Neutrophil (primary cell): ENCODE results near the gene ADAMTSL5.

ENCODE experiments used
- H3K27ac ChIP-seq: fragments of 200-600 bp; sonication (generic); 2 replicates; pipeline ENCODE4 v1.5.1; 2016; ENCODE audit warnings: mild to moderate bottlenecking, moderate library complexity
- H3K27me3 ChIP-seq: fragments of 200-600 bp; sonication (generic); 2 replicates; pipeline ENCODE4 v1.6.0; 2016; ENCODE audit warnings: mild to moderate bottlenecking
- H3K36me3 ChIP-seq: fragments of 200-600 bp; sonication (generic); 2 replicates; pipeline ENCODE4 v1.5.1; 2017
- H3K4me1 ChIP-seq, 2 experiments: fragments of 200-600 bp in 1 of 2; sonication (generic) in 1 of 2; 1 replicate in 1 of 2; 2 replicates in 1 of 2; pipeline versions ENCODE4 v1.5.1 to v1.6.1; 2013 to 2016; ENCODE audit warnings: low read depth in 1 of 2, low read length in 1 of 2, mild to moderate bottlenecking in 1 of 2, moderate library complexity in 1 of 2; ENCODE audit not compliant: control insufficient read depth in 1 of 2, insufficient read depth in 1 of 2
- H3K4me3 ChIP-seq, 2 experiments: fragments of 200-600 bp in 1 of 2; sonication (generic) in 1 of 2; 1 replicate in 1 of 2; 2 replicates in 1 of 2; pipeline ENCODE4 v1.5.1; 2013 to 2016; ENCODE audit warnings: low read depth in 1 of 2, low read length in 1 of 2, mild to moderate bottlenecking in 1 of 2, moderate library complexity in 1 of 2
- H3K9me3 ChIP-seq: fragments of 200-600 bp; sonication (generic); 2 replicates; pipeline ENCODE4 v1.5.1; 2016
- CTCF ChIP-seq: fragments of 200-600 bp; sonication (generic); IDR thresholded peaks from 2 replicates; pipeline ENCODE4 v1.5.1; 2016; ENCODE audit warnings: antibody characterized with exemption

The ADAMTSL5 gene

GRCh38 chr19:1512671-1513498 lies at the start of gene ADAMTSL5:
Gene ADAMTSL5, minus strand, starts transcription at chr19:1513019. Its CDS starts 2,076 bp downstream, at chr19:1510943.
- no peaks in the 10 kb centered on the region for H3K9me3 ChIP-seq
- peaks cover 97% of the 10 kb centered on the region for H3K27me3 ChIP-seq
- no peaks in the 10 kb centered on the region for H3K36me3 ChIP-seq
- TF ChIP-seq CTCF: no peak
- no peak within 1 kb of the TSS for H3K4me3 ChIP-seq
- H3K4me1 ChIP-seq: peaks cover 2 to 12% of the 10 kb centered on the region in 2 experiments
- no peak within 1 kb of the TSS for H3K27ac ChIP-seq

GRCh38 chr19:1561236-1561842 lies 48.5 kb upstream of the ADAMTSL5 start:
- H3K27me3 ChIP-seq: peaks cover 67% of the 10 kb centered on the region
- H3K27ac ChIP-seq: no peak overlapping the region
- TF ChIP-seq CTCF: no peak
- H3K4me1 ChIP-seq: no peaks in the 10 kb centered on the region
- no peaks in the 10 kb centered on the region for H3K36me3 ChIP-seq
- H3K9me3 ChIP-seq: no peaks in the 10 kb centered on the region
- no peak overlapping the region for H3K4me3 ChIP-seq

- H3K36me3 ChIP-seq: no peaks in the 10 kb centered on the region
Measured at GRCh38 chr19:1560286-1560882, 47.6 kb upstream of the ADAMTSL5 start.

GRCh38 chr19:1558552-1558951 lies 45.7 kb upstream of the ADAMTSL5 start:
- Histone ChIP-seq H3K36me3 (no peaks in the 10 kb centered on the region), H3K27ac (no peak overlapping the region), H3K4me3 (no peak overlapping the region), H3K27me3 (peaks cover 39% of the 10 kb centered on the region), H3K4me1 (no peaks in the 10 kb centered on the region), H3K9me3 (no peaks in the 10 kb centered on the region)
- no peak for TF ChIP-seq CTCF

More at GRCh38 chr19:1560286-1560882, 47.6 kb upstream of the ADAMTSL5 start:
- Histone ChIP-seq H3K4me1 (no peaks in the 10 kb centered on the region), H3K4me3 (no peak overlapping the region), H3K27me3 (peaks cover 57% of the 10 kb centered on the region), H3K27ac (no peak overlapping the region), H3K9me3 (no peaks in the 10 kb centered on the region)
- no peak for TF ChIP-seq CTCF

- Histone ChIP-seq H3K4me3 (no peak overlapping the region), H3K27me3 (peaks cover 32% of the 10 kb centered on the region), H3K9me3 (no peaks in the 10 kb centered on the region), H3K4me1 (no peaks in the 10 kb centered on the region), H3K36me3 (no peaks in the 10 kb centered on the region), H3K27ac (no peak overlapping the region)
- no peak for TF ChIP-seq CTCF
Measured at GRCh38 chr19:1556390-1557070, 43.7 kb upstream of the ADAMTSL5 start.
